H9 (cell line): Measurements from ENCODE around the gene MICA. TPM values are rescaled to one million over a fixed set of nuclear protein-coding genes. Genes with fewer than 3 reads are reported as not detected.

Source experiments
- DNase-seq: peaks from one replicate; pipeline ENCODE4 v3.0.0-alpha.2; 2017
- H2AFZ ChIP-seq: one replicate; pipeline ENCODE4 v1.6.1; 2013; ENCODE audit warnings: mild to moderate bottlenecking, low read length, control low read depth, moderate library complexity
- H2AK5ac ChIP-seq: 2 replicates; pipeline ENCODE4 v1.6.1; 2013; ENCODE audit warnings: low read length, control low read depth, mixed read lengths; ENCODE audit not compliant: insufficient read length
- H2BK120ac ChIP-seq: one replicate; pipeline ENCODE4 v1.6.1; 2013; ENCODE audit warnings: low read depth, mild to moderate bottlenecking, low read length, control low read depth, inconsistent platforms; ENCODE audit not compliant: poor library complexity, severe bottlenecking
- H2BK12ac ChIP-seq: 2 replicates; pipeline ENCODE4 v1.6.1; 2013; ENCODE audit warnings: low read length, control low read depth, mixed read lengths, low read depth; ENCODE audit not compliant: insufficient read length
- H2BK15ac ChIP-seq: 2 replicates; pipeline ENCODE4 v1.6.1; 2013; ENCODE audit warnings: low read depth, low read length, control low read depth
- H2BK20ac ChIP-seq: one replicate; pipeline ENCODE4 v1.6.1; 2013; ENCODE audit warnings: low read depth, mild to moderate bottlenecking, low read length, control low read depth, inconsistent platforms; ENCODE audit not compliant: poor library complexity, severe bottlenecking
- H2BK5ac ChIP-seq: 2 replicates; pipeline ENCODE4 v1.6.1; 2013; ENCODE audit warnings: low read length, control low read depth, mixed read lengths; ENCODE audit not compliant: insufficient read length
- H3K14ac ChIP-seq: 2 replicates; pipeline ENCODE4 v1.6.1; 2013; ENCODE audit warnings: low read length, control low read depth; ENCODE audit not compliant: insufficient read depth
- H3K18ac ChIP-seq: 2 replicates; pipeline ENCODE4 v1.6.1; 2013; ENCODE audit warnings: low read depth, mild to moderate bottlenecking, mixed read lengths, low read length, control low read depth; ENCODE audit not compliant: insufficient read length
- H3K23ac ChIP-seq: 2 replicates; pipeline ENCODE4 v1.6.1; 2013; ENCODE audit warnings: low read length, control low read depth, mixed read lengths, low read depth; ENCODE audit not compliant: insufficient read length
- H3K23me2 ChIP-seq: 2 replicates; pipeline ENCODE4 v1.6.1; 2013; ENCODE audit warnings: low read depth, mild to moderate bottlenecking, mixed read lengths, low read length, control low read depth; ENCODE audit not compliant: insufficient read length, poor library complexity, severe bottlenecking
- H3K27ac ChIP-seq: 2 replicates; pipeline ENCODE4 v1.5.1; 2013; ENCODE audit warnings: low read length, control low read depth, mixed read lengths, low read depth; ENCODE audit not compliant: insufficient read length
- H3K27me3 ChIP-seq: 2 replicates; pipeline ENCODE4 v1.6.1; 2013; ENCODE audit warnings: low read length, control low read depth, inconsistent platforms; ENCODE audit not compliant: insufficient read depth
- H3K4ac ChIP-seq: 2 replicates; pipeline ENCODE4 v1.6.1; 2013; ENCODE audit warnings: low read depth, mild to moderate bottlenecking, control low read depth, inconsistent platforms, low read length, moderate library complexity
- H3K4me1 ChIP-seq: 2 replicates; pipeline ENCODE4 v1.6.1; 2013; ENCODE audit warnings: low read length, control low read depth, inconsistent platforms; ENCODE audit not compliant: insufficient read depth
- H3K4me2 ChIP-seq: 2 replicates; pipeline ENCODE4 v1.6.1; 2013; ENCODE audit warnings: low read length, control low read depth, mixed read lengths; ENCODE audit not compliant: insufficient read length, insufficient read depth
- H3K56ac ChIP-seq: 2 replicates; pipeline ENCODE4 v1.6.1; 2013; ENCODE audit warnings: low read depth, mild to moderate bottlenecking, mixed read lengths, low read length, control low read depth; ENCODE audit not compliant: insufficient read length
- H3K79me1 ChIP-seq: 2 replicates; pipeline ENCODE4 v1.6.1; 2013; ENCODE audit warnings: low read depth, mild to moderate bottlenecking, moderate library complexity, low read length, control low read depth, inconsistent platforms; ENCODE audit not compliant: insufficient read depth, poor library complexity, severe bottlenecking
- H3K79me2 ChIP-seq: 2 replicates; pipeline ENCODE4 v1.6.1; 2013; ENCODE audit warnings: low read length, control low read depth, inconsistent platforms; ENCODE audit not compliant: insufficient read depth
- H3K9ac ChIP-seq: 2 replicates; pipeline ENCODE4 v1.6.1; 2013; ENCODE audit warnings: low read length, control low read depth, mixed read lengths; ENCODE audit not compliant: insufficient read length; ENCODE audit errors: extremely low read depth
- H3K9me3 ChIP-seq: one replicate; pipeline ENCODE4 v1.6.1; 2013; ENCODE audit warnings: low read depth, low read length, inconsistent platforms; ENCODE audit not compliant: control insufficient read depth
- H3T11ph ChIP-seq: one replicate; pipeline ENCODE4 v1.6.1; 2013; ENCODE audit warnings: mild to moderate bottlenecking, low read length, control low read depth, inconsistent platforms
- H4K20me1 ChIP-seq: one replicate; pipeline ENCODE4 v1.6.1; 2013; ENCODE audit not compliant: control insufficient read depth, insufficient read length, insufficient read depth
- H4K5ac ChIP-seq: 2 replicates; pipeline ENCODE4 v1.6.1; 2013; ENCODE audit warnings: low read depth, mild to moderate bottlenecking, mixed read lengths, low read length, control low read depth; ENCODE audit not compliant: insufficient read length
- H4K8ac ChIP-seq: replicated peaks from 2 replicates; pipeline ENCODE4 v1.6.1; 2013; ENCODE audit warnings: low read length, control low read depth, mixed read lengths, low read depth; ENCODE audit not compliant: insufficient read length
- H4K91ac ChIP-seq: 2 replicates; pipeline ENCODE4 v1.6.1; 2013; ENCODE audit warnings: low read depth, mild to moderate bottlenecking, moderate library complexity, mixed read lengths, low read length, control low read depth; ENCODE audit not compliant: insufficient read length
- H3K27ac Mint-ChIP-seq, 3 experiments: 2 replicates in 2 of 3; 3 replicates in 1 of 3; pipeline ENCODE4 v1.8.0; 2020 to 2021; ENCODE audit warnings: mixed read lengths in 3 of 3, mild to moderate bottlenecking in 1 of 3, moderate library complexity in 1 of 3
- H3K27me3 Mint-ChIP-seq: 2 replicates; pipeline ENCODE4 v1.8.0; 2021; ENCODE audit warnings: low read depth, mild to moderate bottlenecking, moderate library complexity, mixed read lengths
- H3K36me3 Mint-ChIP-seq, 3 experiments: 2 replicates in 2 of 3; 3 replicates in 1 of 3; pipeline ENCODE4 v1.8.0; 2020 to 2021; ENCODE audit warnings: low read depth in 3 of 3, mixed read lengths in 3 of 3; ENCODE audit not compliant: insufficient read depth in 1 of 3
- H3K4me1 Mint-ChIP-seq, 2 experiments: 2 replicates each; pipeline ENCODE4 v1.8.0; 2020; ENCODE audit warnings: mixed read lengths in 2 of 2
- H3K4me3 Mint-ChIP-seq, 2 experiments: 2 replicates in 1 of 2; 3 replicates in 1 of 2; pipeline ENCODE4 v1.8.0; 2020 to 2021; ENCODE audit warnings: mild to moderate bottlenecking in 2 of 2, mixed read lengths in 2 of 2, moderate library complexity in 1 of 2
- H3K9me3 Mint-ChIP-seq, 2 experiments: 2 replicates in 1 of 2; 3 replicates in 1 of 2; pipeline ENCODE4 v1.8.0; 2020; ENCODE audit warnings: mild to moderate bottlenecking in 2 of 2, mixed read lengths in 2 of 2, moderate library complexity in 1 of 2
- CTCF ChIP-seq: fragments of 200-600 bp; sonication (generic); conservative IDR thresholded peaks from 3 replicates; pipeline ENCODE4 v1.8.0; 2021; ENCODE audit warnings: antibody characterized with exemption, mild to moderate bottlenecking
- whole genome bisulfite sequencing: extraction: QIAGEN DNeasy Blood & Tissue Kit; methylation state at CpG from one replicate; pipeline ENCODE4 v1.1.7; 2013; ENCODE audit warnings: missing lambda C conversion rate, low lambda C conversion rate, mixed read lengths; ENCODE audit not compliant: insufficient read length; ENCODE audit errors: extremely low coverage; 5-methylcytosine and 5-hydroxymethylcytosine counted together
- total RNA-seq: library from RNA; stranded (reverse); gene quantifications from 2 replicates; pipeline ENCODE4 v1.2.1, GENCODE V29; 2021

Gene MICA
- total RNA-seq, 1 experiment from 2014 or later = 8.5 TPM

- DNase-seq = no peak
- no CpG with 5 or more reads among the region's 7 CpGs for WGBS
- H3K4me3 Mint-ChIP-seq = no peak overlapping the region
- H3K23ac ChIP-seq = no peak overlapping the region
- H2BK5ac ChIP-seq = no peak overlapping the region
- H3K27me3 Mint-ChIP-seq = peaks cover 39% of the 10 kb centered on the region
- no peak for TF ChIP-seq CTCF
- H3K79me2 ChIP-seq = no peaks in the 10 kb centered on the region
- no peak overlapping the region for H2AFZ ChIP-seq
- H3K79me1 ChIP-seq = no peaks in the 10 kb centered on the region
- H3K36me3 Mint-ChIP-seq = peaks cover 2 to 6% (median 5%) of the 10 kb centered on the region in 3 experiments
- H2AK5ac ChIP-seq = no peak overlapping the region
- H3T11ph ChIP-seq = no peak overlapping the region
- peaks cover 9% of the 10 kb centered on the region for H3K23me2 ChIP-seq
- H2BK20ac ChIP-seq = no peak overlapping the region
- no peak overlapping the region for H2BK120ac ChIP-seq
- no peak overlapping the region for H2BK12ac ChIP-seq
- no peak overlapping the region for H4K5ac ChIP-seq
- peaks cover 41 to 43% of the 10 kb centered on the region in 2 experiments for H3K4me1 Mint-ChIP-seq
- H4K8ac ChIP-seq = no peak overlapping the region
- H4K20me1 ChIP-seq = no peaks in the 10 kb centered on the region
- no peak overlapping the region for H3K14ac ChIP-seq
- no peak overlapping the region for H4K91ac ChIP-seq
- H3K9me3 ChIP-seq = no peaks in the 10 kb centered on the region
- H3K27me3 ChIP-seq = no peaks in the 10 kb centered on the region; the same call in 1 of the 2 replicates
- H3K4me1 ChIP-seq = no peaks in the 10 kb centered on the region; the same call in 1 of the 2 replicates
- no peak overlapping the region for H2BK15ac ChIP-seq
- H3K56ac ChIP-seq = no peak overlapping the region
- H3K4me2 ChIP-seq = no peak overlapping the region
- H3K27ac ChIP-seq = no peak overlapping the region
- no peak overlapping the region for H3K4ac ChIP-seq
- peaks cover 5 to 16% of the 10 kb centered on the region in 2 experiments for H3K9me3 Mint-ChIP-seq
- H3K9ac ChIP-seq = no peak overlapping the region
- no peak overlapping the region for H3K27ac Mint-ChIP-seq
- H3K18ac ChIP-seq = no peak overlapping the region
Measured at GRCh38 chr6:31395832-31396231, 7.6 kb upstream of the MICA start.
